ENCODE results near the gene EOLA1.

DNA sequence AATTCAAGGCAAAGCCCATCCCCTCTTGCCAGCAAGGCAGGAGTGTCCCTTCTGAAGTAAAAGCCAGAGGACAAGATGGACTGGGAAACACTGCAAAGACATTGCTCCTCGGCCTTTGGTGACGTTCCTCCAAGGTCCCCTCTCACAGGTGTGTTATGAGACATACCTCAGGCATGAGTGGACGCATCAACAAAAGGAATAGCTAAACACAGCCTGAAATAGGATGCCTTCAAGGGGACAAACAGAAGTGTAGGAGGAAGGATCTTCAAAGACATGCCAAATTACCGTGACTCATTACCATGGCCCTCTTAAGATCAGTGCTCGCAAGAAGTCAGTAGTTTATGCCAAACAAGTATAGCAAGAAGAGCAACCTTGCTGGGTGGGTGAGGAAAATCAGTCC is 29.7 kb upstream of the EOLA1 start:
- TF ChIP-seq, protein P1, sequence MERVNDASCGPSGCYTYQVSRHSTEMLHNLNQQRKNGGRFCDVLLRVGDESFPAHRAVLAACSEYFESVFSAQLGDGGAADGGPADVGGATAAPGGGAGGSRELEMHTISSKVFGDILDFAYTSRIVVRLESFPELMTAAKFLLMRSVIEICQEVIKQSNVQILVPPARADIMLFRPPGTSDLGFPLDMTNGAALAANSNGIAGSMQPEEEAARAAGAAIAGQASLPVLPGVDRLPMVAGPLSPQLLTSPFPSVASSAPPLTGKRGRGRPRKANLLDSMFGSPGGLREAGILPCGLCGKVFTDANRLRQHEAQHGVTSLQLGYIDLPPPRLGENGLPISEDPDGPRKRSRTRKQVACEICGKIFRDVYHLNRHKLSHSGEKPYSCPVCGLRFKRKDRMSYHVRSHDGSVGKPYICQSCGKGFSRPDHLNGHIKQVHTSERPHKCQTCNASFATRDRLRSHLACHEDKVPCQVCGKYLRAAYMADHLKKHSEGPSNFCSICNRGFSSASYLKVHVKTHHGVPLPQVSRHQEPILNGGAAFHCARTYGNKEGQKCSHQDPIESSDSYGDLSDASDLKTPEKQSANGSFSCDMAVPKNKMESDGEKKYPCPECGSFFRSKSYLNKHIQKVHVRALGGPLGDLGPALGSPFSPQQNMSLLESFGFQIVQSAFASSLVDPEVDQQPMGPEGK (tag by site-specific recombination; IDR thresholded peaks at IDR 0.05), result no peak
- TF ChIP-seq YY1 (tag by site-specific recombination; IDR thresholded peaks at IDR 0.05), result no peak

All from HEK293 (cell line).